Peyer's patch (tissue), 4 donors: ENCODE data around the gene SYN1. TPM values are rescaled to one million over a fixed set of nuclear protein-coding genes. Genes with fewer than 3 reads are reported as not detected.

Experiments
- DNase-seq, 3 donors: peaks; one replicate each; pipeline ENCODE4 v3.0.0-alpha.2; 2017 to 2019
- H3K27ac ChIP-seq, 4 donors: fragments of 200-600 bp; sonication (generic); one replicate each; pipeline ENCODE4 v1.5.1; 2016 to 2019
- H3K27me3 ChIP-seq, 2 donors: fragments of 200-600 bp; sonication (generic); one replicate each; pipeline ENCODE4 v1.5.1; 2019
- H3K36me3 ChIP-seq, 3 donors: fragments of 200-600 bp; sonication (generic); one replicate each; pipeline ENCODE4 v1.5.1; 2016 to 2019
- H3K4me1 ChIP-seq, 4 donors: fragments of 200-600 bp; sonication (generic); one replicate each; pipeline ENCODE4 v1.5.1; 2016 to 2019
- H3K4me3 ChIP-seq, 4 donors: fragments of 200-600 bp; sonication (generic); 1 replicate in 3 of 4; 2 replicates in 1 of 4; pipeline ENCODE4 v1.5.1; 2016 to 2019; ENCODE audit warnings: mild to moderate bottlenecking in 1 of 4
- H3K9me3 ChIP-seq, 4 donors: fragments of 200-600 bp; sonication (generic); one replicate each; pipeline ENCODE4 v1.5.1; 2016 to 2019; ENCODE audit warnings: mild to moderate bottlenecking in 1 of 4
- POLR2A ChIP-seq, 2 donors: fragments of 450-650 bp; IDR thresholded peaks; one replicate each; pipeline ENCODE4 v1.5.1; 2017; ENCODE audit warnings: antibody characterized with exemption in 2 of 2, mild to moderate bottlenecking in 2 of 2, moderate library complexity in 2 of 2
- total RNA-seq, 4 donors: library from RNA; depleted of rRNA; stranded (reverse); fragments of >200 nt; gene quantifications; one replicate each; pipeline ENCODE4 v1.1.0, GENCODE V29; 2016
- TF ChIP-seq, protein P1 (sequence below), 6 experiments: fragments of 450-650 bp in 4 of 6; fragments of 200-600 bp in 2 of 6; sonication (generic) in 1 of 6; IDR thresholded peaks; one replicate each; pipeline ENCODE4 v1.5.1; 2017 to 2019; ENCODE audit warnings: antibody characterized with exemption in 6 of 6, mild to moderate bottlenecking in 3 of 6, moderate library complexity in 1 of 6

SYN1 gene
- total RNA-seq, 4 donors from 2014 or later = 0.67 TPM; not detected in 3

DNA sequence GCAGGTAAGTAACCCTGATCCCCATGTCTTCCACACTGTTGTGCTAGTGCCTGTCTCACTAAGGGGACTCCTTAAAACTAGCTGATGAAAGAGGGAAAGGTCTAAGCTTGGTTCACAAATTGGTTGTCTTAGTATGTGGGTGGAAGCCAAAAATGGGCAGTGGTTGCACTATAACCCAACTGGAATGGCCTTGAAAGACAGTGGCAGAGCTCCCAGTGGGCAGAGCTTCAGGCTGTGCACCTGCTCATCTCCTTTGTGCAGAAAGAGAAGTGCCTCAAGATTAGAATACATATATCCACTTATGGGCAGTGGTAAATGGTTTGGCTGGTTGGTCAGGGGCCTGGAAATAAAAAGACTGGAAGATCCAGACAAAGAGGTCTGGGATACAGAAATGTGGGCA is 7.2 kb downstream of the SYN1 start:
- peak in 1 of 3 donors; percentile 14 for DNase-seq
- Histone ChIP-seq H3K9me3 (no peaks in the 10 kb centered on the region), H3K4me1 (no peaks in the 10 kb centered on the region), H3K4me3 (no peak overlapping the region), H3K36me3 (no peaks in the 10 kb centered on the region), H3K27me3 (no peaks in the 10 kb centered on the region), H3K27ac (no peak overlapping the region)
- TF ChIP-seq POLR2A (IDR thresholded peaks at IDR 0.05) = no peak
- TF ChIP-seq, protein P1, sequence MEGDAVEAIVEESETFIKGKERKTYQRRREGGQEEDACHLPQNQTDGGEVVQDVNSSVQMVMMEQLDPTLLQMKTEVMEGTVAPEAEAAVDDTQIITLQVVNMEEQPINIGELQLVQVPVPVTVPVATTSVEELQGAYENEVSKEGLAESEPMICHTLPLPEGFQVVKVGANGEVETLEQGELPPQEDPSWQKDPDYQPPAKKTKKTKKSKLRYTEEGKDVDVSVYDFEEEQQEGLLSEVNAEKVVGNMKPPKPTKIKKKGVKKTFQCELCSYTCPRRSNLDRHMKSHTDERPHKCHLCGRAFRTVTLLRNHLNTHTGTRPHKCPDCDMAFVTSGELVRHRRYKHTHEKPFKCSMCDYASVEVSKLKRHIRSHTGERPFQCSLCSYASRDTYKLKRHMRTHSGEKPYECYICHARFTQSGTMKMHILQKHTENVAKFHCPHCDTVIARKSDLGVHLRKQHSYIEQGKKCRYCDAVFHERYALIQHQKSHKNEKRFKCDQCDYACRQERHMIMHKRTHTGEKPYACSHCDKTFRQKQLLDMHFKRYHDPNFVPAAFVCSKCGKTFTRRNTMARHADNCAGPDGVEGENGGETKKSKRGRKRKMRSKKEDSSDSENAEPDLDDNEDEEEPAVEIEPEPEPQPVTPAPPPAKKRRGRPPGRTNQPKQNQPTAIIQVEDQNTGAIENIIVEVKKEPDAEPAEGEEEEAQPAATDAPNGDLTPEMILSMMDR (IDR thresholded peaks at IDR 0.05) = no peak

DNA sequence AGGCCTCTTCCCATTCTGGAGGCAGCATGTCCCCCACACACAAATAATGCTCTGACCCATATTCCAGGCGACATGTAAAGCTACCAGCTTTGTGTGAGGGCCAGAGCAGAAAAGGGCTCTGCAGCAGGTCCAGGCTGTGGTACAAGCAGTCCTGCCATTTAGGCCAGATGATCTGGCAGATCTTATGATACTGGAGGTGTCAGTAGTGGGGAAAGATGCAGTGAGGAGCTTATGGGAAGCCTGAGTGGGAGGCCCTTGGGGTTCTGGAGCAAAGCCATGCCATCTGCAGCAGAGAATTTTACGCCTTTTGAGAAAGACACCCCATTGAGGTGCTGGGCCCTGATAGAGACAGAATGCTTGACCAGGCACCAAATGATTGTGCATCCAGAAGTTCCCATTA is 7.7 kb downstream of the SYN1 start:
- Histone ChIP-seq H3K4me1 (no peaks in the 10 kb centered on the region), H3K27me3 (no peaks in the 10 kb centered on the region), H3K4me3 (no peak overlapping the region), H3K27ac (no peak overlapping the region), H3K36me3 (no peaks in the 10 kb centered on the region), H3K9me3 (no peaks in the 10 kb centered on the region)
- no peak for DNase-seq
- TF ChIP-seq, protein P1 (IDR thresholded peaks at IDR 0.05) = no peak
- TF ChIP-seq POLR2A (IDR thresholded peaks at IDR 0.05) = no peak

DNA sequence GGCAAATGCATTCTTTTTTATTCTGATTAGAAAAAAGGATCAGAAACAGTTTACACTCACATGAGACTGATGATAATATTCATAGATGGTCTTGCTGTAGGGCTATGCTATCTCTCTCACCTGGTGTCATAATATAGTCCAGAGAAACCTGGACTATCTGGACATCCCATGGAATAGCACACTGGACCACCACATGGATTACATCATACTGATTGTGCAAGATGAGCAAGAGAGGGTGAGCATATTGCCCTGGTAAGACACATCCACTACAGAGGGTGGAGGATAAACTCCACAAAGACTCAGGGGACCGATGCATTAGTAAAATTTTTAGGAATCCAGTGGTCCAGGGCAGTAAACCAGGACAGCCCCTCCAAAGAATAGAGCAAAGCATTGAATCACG is 8.2 kb downstream of the SYN1 start:
- Histone ChIP-seq H3K4me1 (no peaks in the 10 kb centered on the region), H3K36me3 (no peaks in the 10 kb centered on the region), H3K4me3 (no peak overlapping the region), H3K9me3 (no peaks in the 10 kb centered on the region), H3K27me3 (no peaks in the 10 kb centered on the region), H3K27ac (no peak overlapping the region)
- DNase-seq = no peak
- no peak for TF ChIP-seq POLR2A (IDR thresholded peaks at IDR 0.05)
- TF ChIP-seq, protein P1 (IDR thresholded peaks at IDR 0.05) = no peak

DNA sequence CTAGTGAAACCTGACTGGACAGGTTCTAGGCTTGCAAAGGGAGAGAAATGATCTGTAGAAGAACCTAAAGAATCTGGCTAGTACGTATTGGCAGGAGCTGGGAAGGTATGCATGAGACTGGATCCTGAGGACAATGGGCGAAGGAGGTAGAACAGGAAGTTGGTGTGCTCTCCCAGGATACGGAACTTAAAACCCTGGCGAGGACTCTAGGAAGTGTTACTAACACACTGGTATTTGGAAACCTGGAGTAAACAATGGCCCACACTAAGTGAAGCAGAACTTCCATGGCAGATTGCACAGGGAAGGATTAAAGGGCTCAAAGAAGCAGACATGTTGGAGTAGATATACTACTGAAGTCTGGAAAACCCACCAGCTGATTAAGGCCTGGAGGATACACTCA is 9.1 kb downstream of the SYN1 start:
- no peak for DNase-seq
- TF ChIP-seq, protein P1 (IDR thresholded peaks at IDR 0.05) = no peak
- no peaks in the 10 kb centered on the region for H3K4me1 ChIP-seq
- H3K27me3 ChIP-seq = no peaks in the 10 kb centered on the region
- no peaks in the 10 kb centered on the region for H3K36me3 ChIP-seq
- H3K27ac ChIP-seq = no peak overlapping the region
- no peaks in the 10 kb centered on the region for H3K9me3 ChIP-seq
- no peak overlapping the region for H3K4me3 ChIP-seq

DNA sequence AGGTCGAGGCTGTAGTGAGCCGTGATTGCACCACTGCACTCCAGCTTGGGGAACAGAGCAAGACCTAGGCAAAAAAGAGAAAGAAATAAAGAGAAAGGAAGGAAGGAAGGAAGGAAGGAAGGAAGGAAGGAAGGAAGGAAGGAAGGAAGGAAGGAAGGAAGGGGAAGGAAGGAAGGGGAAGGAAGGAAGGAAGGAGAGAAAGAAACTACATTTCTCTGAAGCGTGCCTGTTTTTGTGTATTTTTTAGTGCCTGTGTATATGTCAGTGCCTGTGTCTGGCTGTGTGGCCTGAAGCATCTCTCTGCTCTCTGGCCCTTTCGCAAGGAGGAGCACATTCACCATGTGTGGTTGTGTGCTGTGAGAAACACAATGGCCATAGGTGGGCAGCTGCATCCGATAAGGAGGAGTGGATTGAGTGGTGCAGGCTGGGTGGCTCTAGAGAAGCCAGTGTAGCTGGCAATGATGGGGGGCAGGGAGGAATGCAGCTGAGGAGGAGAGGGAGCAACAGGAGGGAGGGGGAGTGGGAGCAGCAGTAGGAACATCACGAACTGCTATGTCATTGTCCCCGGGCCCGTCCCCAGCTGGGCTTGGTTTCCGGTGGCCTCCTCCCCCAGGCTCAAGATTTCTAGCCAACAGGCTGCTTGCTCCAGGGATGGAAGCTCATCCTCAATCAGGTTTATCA is 11.4 kb downstream of the SYN1 start:
- H3K4me3 ChIP-seq = no peak overlapping the region
- H3K27me3 ChIP-seq = no peaks in the 10 kb centered on the region
- H3K4me1 ChIP-seq = no peaks in the 10 kb centered on the region
- no peak for TF ChIP-seq POLR2A (IDR thresholded peaks at IDR 0.05)
- H3K36me3 ChIP-seq = no peaks in the 10 kb centered on the region
- H3K27ac ChIP-seq = no peak overlapping the region
- DNase-seq = peak in 1 of 3 donors; percentile 30
- no peaks in the 10 kb centered on the region for H3K9me3 ChIP-seq

DNA sequence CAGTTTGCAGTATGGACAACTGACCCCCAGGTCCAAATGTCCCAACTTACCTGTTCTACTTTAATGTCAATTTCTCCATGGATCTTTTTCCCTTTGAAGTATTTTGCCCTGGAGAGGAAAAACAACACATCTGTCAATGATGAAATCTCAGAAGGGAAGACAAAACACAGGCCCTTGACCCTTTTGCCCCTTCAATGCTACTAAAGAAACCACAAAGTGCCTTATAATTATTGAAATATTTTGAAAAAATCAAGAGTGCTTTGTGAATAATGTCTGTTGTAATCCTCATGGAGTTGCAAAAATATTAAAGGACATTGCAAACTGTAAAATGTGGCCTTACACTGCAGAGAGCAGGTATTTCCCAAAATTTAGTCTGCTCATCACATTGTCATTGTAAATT is 12.6 kb downstream of the SYN1 start:
- no peaks in the 10 kb centered on the region for H3K4me1 ChIP-seq
- H3K27ac ChIP-seq = no peak overlapping the region
- TF ChIP-seq, protein P1 (IDR thresholded peaks at IDR 0.05) = no peak
- TF ChIP-seq POLR2A (IDR thresholded peaks at IDR 0.05) = no peak
- no peaks in the 10 kb centered on the region for H3K27me3 ChIP-seq
- H3K9me3 ChIP-seq = no peaks in the 10 kb centered on the region
- no peaks in the 10 kb centered on the region for H3K36me3 ChIP-seq
- H3K4me3 ChIP-seq = no peak overlapping the region
- DNase-seq = no peak
